DND-41 (cell line): ENCODE results near the gene MICAL3.

Experiments used
- EZH2 ChIP-seq: IDR thresholded peaks from 3 replicates; pipeline ENCODE4 v1.6.1; 2012; ENCODE audit warnings: borderline replicate concordance, low read depth, mild to moderate bottlenecking, moderate library complexity, low read length, inconsistent platforms; ENCODE audit not compliant: severe bottlenecking
- TF ChIP-seq, protein P1 (sequence below): IDR thresholded peaks from 2 replicates; pipeline ENCODE4 v1.5.1; 2012; ENCODE audit warnings: borderline replicate concordance, low read length, moderate library complexity, mild to moderate bottlenecking; ENCODE audit not compliant: poor library complexity, severe bottlenecking; ENCODE audit errors: extremely low read depth

DNA sequence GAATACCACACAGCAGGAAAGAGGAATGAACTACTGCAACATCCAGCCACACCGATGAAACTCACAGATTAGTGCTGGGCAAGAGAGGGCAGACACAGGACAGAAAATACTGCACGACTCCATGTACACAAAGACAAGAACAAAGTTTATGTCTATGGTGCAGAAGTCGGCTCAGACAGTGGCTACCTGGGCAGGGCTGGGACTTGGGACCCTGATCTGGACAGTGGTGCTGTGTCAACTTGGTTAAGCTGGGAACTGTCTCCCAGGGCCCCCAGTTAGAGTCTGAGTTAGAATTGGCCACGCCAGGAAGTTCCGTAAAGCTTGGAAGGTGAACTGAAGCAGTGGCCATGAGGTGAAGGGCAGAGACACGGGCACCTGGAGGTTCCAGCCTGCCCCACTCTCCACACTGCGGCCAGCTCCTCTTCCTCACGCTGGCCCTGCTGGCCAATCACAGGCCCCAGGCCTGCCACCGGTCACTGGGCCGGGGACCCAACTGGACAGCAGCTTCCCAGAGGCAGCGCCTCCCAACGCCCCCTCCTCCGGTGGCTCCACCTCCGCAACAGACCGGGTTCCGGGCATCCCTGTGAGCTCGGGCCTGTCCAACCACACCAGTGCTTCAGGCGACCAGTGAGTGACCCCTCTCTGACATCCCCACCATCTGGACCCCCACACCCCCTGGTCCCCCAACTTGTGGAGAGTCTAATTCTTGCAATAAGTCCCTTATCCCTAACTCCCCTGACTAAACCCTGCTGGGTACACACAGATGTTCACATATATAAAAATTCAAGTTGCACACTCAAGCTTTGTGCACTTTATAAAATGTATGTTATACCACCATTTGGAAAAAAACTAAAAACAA is 93.7 kb downstream of the MICAL3 start:
- TF ChIP-seq, protein P1, sequence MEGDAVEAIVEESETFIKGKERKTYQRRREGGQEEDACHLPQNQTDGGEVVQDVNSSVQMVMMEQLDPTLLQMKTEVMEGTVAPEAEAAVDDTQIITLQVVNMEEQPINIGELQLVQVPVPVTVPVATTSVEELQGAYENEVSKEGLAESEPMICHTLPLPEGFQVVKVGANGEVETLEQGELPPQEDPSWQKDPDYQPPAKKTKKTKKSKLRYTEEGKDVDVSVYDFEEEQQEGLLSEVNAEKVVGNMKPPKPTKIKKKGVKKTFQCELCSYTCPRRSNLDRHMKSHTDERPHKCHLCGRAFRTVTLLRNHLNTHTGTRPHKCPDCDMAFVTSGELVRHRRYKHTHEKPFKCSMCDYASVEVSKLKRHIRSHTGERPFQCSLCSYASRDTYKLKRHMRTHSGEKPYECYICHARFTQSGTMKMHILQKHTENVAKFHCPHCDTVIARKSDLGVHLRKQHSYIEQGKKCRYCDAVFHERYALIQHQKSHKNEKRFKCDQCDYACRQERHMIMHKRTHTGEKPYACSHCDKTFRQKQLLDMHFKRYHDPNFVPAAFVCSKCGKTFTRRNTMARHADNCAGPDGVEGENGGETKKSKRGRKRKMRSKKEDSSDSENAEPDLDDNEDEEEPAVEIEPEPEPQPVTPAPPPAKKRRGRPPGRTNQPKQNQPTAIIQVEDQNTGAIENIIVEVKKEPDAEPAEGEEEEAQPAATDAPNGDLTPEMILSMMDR: no peak
- TF ChIP-seq EZH2: no peak
